Central memory CD8-positive, alpha-beta T cell (primary cell): ENCODE data around the gene FARS2.

ENCODE experiments used
- ATAC-seq: fragments of 150-1000 bp; cut with Tn5 transposase; replicated peaks from 2 replicates; pipeline ENCODE4 v1.10.0; 2022; ENCODE audit warnings: mild to moderate bottlenecking, moderate FRiP score, moderate number of reproducible peaks; ENCODE audit not compliant: poor library complexity, severe bottlenecking; ENCODE audit errors: extremely low read depth
- DNase-seq, 2 donors: peaks; one replicate each; pipeline ENCODE4 v3.0.0; 2021; ENCODE audit warnings: low spot score in 2 of 2
- H3K27ac Mint-ChIP-seq: one replicate; pipeline ENCODE4 v1.8.0; 2022; ENCODE audit warnings: low read depth, mild to moderate bottlenecking, moderate library complexity, mixed read lengths
- H3K27me3 Mint-ChIP-seq: one replicate; pipeline ENCODE4 v1.8.0; 2022; ENCODE audit warnings: mixed read lengths
- H3K36me3 Mint-ChIP-seq: one replicate; pipeline ENCODE4 v1.8.0; 2022; ENCODE audit warnings: mild to moderate bottlenecking, moderate library complexity, mixed read lengths; ENCODE audit not compliant: insufficient read depth
- H3K4me1 Mint-ChIP-seq: one replicate; pipeline ENCODE4 v1.8.0; 2022; ENCODE audit warnings: mixed read lengths
- H3K4me3 Mint-ChIP-seq: one replicate; pipeline ENCODE4 v1.8.0; 2022; ENCODE audit warnings: mild to moderate bottlenecking, moderate library complexity, mixed read lengths
- H3K9me3 Mint-ChIP-seq: one replicate; pipeline ENCODE4 v1.8.0; 2022; ENCODE audit warnings: mixed read lengths

Gene FARS2

DNA sequence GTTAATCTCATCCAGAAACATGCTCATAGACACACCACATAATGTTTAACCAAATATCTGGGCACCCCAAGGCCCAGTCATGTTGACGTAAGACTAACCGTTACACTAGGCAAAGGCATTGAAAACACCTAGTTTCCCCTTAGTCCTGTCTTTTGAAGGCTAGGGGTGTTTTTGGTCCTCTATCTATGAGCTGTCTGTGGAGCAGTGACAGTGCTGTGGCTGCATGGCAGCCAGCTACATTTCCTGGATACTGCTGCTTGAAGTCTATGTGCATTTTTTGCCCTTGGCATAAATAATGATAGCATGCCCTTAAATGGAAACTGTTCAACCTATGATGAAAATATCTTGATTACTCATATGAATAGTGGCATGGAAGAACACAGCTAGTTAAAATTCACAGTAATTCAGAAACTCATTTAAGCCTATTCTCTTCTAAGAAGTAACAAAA is 18.6 kb downstream of the FARS2 start:
- Mint-ChIP-seq H3K27ac (no peak overlapping the region), H3K4me1 (peaks cover 33% of the 10 kb centered on the region), H3K9me3 (no peaks in the 10 kb centered on the region), H3K4me3 (no peak overlapping the region), H3K27me3 (no peaks in the 10 kb centered on the region), H3K36me3 (no peaks in the 10 kb centered on the region)
- peak; percentile 56 for ATAC-seq
- no peak for DNase-seq

- DNase-seq (no peak), ATAC-seq (no peak)
- Mint-ChIP-seq H3K4me3 (no peak overlapping the region), H3K27me3 (no peaks in the 10 kb centered on the region), H3K4me1 (peaks cover 41% of the 10 kb centered on the region), H3K36me3 (no peaks in the 10 kb centered on the region), H3K9me3 (no peaks in the 10 kb centered on the region), H3K27ac (no peak overlapping the region)
These were observed 19.6 kb downstream of the FARS2 start for GRCh38 chr6:5280920-5281319.

DNA sequence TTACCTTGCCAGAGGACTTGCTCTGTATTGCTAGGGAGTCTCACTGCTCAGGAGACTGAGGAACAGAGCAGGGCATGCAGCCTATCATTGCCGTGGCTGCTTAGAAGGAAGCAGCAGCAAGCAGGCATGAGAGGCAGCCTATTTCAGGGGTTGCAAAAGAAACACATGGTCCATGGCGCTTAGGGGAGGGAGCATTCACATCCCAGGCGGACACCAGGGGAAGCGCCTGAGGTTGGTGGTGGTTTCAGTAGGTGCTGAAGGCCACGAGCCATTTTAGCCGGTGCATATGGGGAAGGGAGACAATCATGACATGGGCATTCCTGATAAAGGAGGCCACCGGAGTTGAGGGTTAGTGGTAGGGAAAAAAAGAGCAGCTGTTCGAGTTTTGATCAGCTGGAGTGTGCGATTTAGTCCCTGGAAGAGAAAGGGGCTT is 20.9 kb downstream of the FARS2 start:
- DNase-seq (no peak), ATAC-seq (no peak)
- Mint-ChIP-seq H3K4me1 (peaks cover 48% of the 10 kb centered on the region), H3K27ac (no peak overlapping the region), H3K27me3 (no peaks in the 10 kb centered on the region), H3K4me3 (no peak overlapping the region), H3K9me3 (no peaks in the 10 kb centered on the region), H3K36me3 (no peaks in the 10 kb centered on the region)

DNA sequence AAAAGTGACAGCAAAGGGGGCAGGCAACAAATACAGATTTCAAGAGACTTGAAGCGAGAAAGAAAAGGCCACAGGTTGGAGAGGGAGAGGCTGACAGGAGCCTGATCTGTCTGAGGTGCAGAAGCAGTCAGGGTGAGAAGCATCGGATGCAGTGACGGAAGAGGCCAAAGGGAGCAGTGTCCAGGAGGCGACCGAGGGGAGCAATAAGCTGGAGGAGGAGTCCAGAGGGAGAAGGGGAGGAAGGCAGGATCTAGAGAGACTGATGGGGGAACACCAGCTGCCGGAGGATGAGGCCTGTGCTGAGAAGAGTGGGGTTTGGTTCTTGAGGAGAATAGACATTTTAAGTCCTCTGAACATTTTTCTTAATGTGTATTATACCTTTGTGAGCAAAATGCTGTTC is 23.8 kb downstream of the FARS2 start:
- H3K27ac Mint-ChIP-seq: peak overlapping the region; percentile 18
- no peaks in the 10 kb centered on the region for H3K36me3 Mint-ChIP-seq
- no peak overlapping the region for H3K4me3 Mint-ChIP-seq
- H3K4me1 Mint-ChIP-seq: peaks cover 45% of the 10 kb centered on the region
- no peaks in the 10 kb centered on the region for H3K9me3 Mint-ChIP-seq
- no peak for ATAC-seq
- H3K27me3 Mint-ChIP-seq: no peaks in the 10 kb centered on the region
- DNase-seq: no peak

GRCh38 chr6:5285526-5285925 is 24.2 kb downstream of the FARS2 start:
- Mint-ChIP-seq H3K4me3 (no peak overlapping the region), H3K4me1 (peaks cover 41% of the 10 kb centered on the region), H3K9me3 (no peaks in the 10 kb centered on the region), H3K27ac (no peak overlapping the region), H3K27me3 (no peaks in the 10 kb centered on the region), H3K36me3 (no peaks in the 10 kb centered on the region)
- ATAC-seq: no peak
- no peak for DNase-seq

DNA sequence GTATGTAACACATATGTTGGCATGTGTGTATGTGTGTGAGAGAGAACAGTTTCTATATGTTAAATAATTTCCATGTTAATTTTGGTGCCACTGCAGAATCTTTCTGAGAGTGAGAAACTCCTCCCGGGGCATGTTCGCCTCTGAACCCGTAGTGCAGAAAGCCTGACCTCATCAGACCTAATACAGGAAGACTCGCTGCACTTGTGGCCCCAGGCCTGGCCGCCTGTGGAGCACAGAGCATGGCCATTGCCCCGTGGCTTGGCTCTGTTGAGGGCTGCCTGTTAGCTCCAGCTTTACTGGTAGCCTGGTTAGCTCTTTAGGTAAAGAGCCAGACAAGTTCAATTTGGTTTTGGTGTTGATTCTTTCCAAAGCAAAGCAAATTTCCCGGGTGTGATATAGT is 25.5 kb downstream of the FARS2 start:
- peaks cover 42% of the 10 kb centered on the region for H3K4me1 Mint-ChIP-seq
- no peaks in the 10 kb centered on the region for H3K9me3 Mint-ChIP-seq
- no peak overlapping the region for H3K4me3 Mint-ChIP-seq
- DNase-seq (no peak), ATAC-seq (no peak)
- H3K27me3 Mint-ChIP-seq: no peaks in the 10 kb centered on the region
- no peak overlapping the region for H3K27ac Mint-ChIP-seq
- no peaks in the 10 kb centered on the region for H3K36me3 Mint-ChIP-seq

DNA sequence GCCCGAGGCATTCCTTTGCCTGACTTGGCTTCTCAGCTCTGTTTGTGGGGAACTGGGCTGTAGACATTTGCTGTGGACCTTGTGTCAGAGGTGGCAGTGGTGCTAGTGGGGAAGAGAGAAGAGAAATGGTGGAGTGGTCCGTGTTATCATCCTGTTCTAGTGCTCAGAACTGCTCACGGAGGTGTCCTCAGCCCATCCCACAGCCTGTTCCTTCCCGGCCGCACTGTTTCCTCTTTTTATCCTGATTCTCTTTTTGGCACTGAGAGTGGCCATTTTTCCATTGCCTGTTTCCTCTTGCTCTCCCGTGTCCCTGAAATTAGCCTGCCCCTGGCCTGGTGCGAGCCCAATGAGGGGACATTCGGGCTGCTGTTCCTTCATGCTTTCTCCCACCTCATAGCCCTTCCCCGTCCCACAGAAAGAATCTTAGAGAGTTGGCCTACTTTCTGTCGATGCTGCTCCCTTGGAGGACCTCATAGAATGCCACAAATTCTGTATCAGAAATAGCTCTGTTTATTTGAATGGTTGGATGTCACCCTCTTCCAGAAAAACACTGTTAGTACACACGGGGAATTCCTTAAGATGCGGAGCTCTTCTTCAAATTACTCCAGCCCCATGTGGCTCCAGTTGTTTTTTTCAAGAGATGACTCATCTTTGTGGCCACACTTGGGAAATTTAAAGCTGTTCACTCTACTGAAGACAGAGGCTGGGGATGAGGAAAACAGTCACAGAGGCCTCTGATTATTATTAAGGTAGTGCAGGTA is 26.1 kb downstream of the FARS2 start:
- no peaks in the 10 kb centered on the region for H3K9me3 Mint-ChIP-seq
- H3K4me1 Mint-ChIP-seq: peaks cover 43% of the 10 kb centered on the region
- H3K27me3 Mint-ChIP-seq: no peaks in the 10 kb centered on the region
- no peak for DNase-seq
- H3K36me3 Mint-ChIP-seq: no peaks in the 10 kb centered on the region
- H3K4me3 Mint-ChIP-seq: no peak overlapping the region
- no peak overlapping the region for H3K27ac Mint-ChIP-seq
- ATAC-seq: no peak

- ATAC-seq (no peak), DNase-seq (no peak)
- no peaks in the 10 kb centered on the region for H3K27me3 Mint-ChIP-seq
- peaks cover 45% of the 10 kb centered on the region for H3K4me1 Mint-ChIP-seq
- no peak overlapping the region for H3K4me3 Mint-ChIP-seq
- no peak overlapping the region for H3K27ac Mint-ChIP-seq
- H3K9me3 Mint-ChIP-seq: no peaks in the 10 kb centered on the region
- H3K36me3 Mint-ChIP-seq: no peaks in the 10 kb centered on the region
These were observed 26.6 kb downstream of the FARS2 start for GRCh38 chr6:5287966-5288297.

DNA sequence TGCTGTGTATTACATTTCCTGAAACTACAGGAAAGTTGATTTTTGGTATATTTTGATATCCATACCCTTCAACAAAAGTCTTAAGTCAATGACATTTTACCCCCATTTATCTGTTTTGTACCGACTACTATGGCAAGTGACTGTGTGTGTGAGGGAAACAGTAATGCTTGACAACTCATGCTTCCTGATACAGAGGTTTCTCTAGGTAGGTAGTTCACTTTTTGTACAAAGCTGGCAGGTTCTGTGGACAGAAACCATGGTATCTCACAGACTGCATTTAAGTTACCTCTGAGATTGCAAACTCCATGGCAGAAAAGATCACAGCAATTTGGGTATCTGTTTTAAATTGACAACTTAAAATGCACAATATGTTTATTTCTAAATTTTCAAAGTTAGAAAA is 28.8 kb downstream of the FARS2 start:
- Mint-ChIP-seq H3K36me3 (no peaks in the 10 kb centered on the region), H3K4me3 (no peak overlapping the region), H3K4me1 (peaks cover 51% of the 10 kb centered on the region), H3K27me3 (no peaks in the 10 kb centered on the region), H3K27ac (no peak overlapping the region), H3K9me3 (no peaks in the 10 kb centered on the region)
- DNase-seq: no peak
- ATAC-seq: no peak

GRCh38 chr6:5290500-5290899 is 29.2 kb downstream of the FARS2 start:
- no peaks in the 10 kb centered on the region for H3K36me3 Mint-ChIP-seq
- peaks cover 49% of the 10 kb centered on the region for H3K4me1 Mint-ChIP-seq
- no peak overlapping the region for H3K4me3 Mint-ChIP-seq
- no peaks in the 10 kb centered on the region for H3K9me3 Mint-ChIP-seq
- ATAC-seq: no peak
- DNase-seq: no peak
- H3K27ac Mint-ChIP-seq: no peak overlapping the region
- no peaks in the 10 kb centered on the region for H3K27me3 Mint-ChIP-seq

DNA sequence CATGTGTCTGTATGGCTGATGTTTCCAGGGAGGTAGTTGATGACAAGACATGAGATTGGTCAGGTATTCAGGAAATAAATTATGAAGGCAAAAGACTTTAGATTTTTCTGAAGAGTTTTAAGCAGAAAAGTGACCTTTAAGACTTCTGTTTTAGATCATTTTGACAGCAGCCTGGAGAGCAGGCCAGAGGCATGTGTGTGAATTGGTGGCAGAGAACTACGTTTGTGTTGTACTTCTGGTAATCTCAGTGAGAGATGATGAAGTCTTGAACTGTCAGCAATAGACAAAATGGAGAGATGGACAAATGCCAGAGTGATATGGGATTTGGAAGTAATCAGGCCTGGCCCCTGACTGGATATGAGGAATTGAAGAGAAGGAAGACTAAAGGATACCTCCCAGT is 30.8 kb downstream of the FARS2 start:
- peaks cover 43% of the 10 kb centered on the region for H3K4me1 Mint-ChIP-seq
- peaks cover 2% of the 10 kb centered on the region for H3K36me3 Mint-ChIP-seq
- H3K9me3 Mint-ChIP-seq: no peaks in the 10 kb centered on the region
- no peak for ATAC-seq
- no peak for DNase-seq
- no peak overlapping the region for H3K4me3 Mint-ChIP-seq
- H3K27ac Mint-ChIP-seq: no peak overlapping the region
- H3K27me3 Mint-ChIP-seq: no peaks in the 10 kb centered on the region

- Mint-ChIP-seq H3K27me3 (no peaks in the 10 kb centered on the region), H3K4me1 (peaks cover 31% of the 10 kb centered on the region), H3K9me3 (no peaks in the 10 kb centered on the region), H3K4me3 (no peak overlapping the region), H3K27ac (peak overlapping the region; percentile 4), H3K36me3 (peaks cover 2% of the 10 kb centered on the region)
- DNase-seq: no peak
- no peak for ATAC-seq
These were observed 32.4 kb downstream of the FARS2 start for GRCh38 chr6:5293692-5294091.

DNA sequence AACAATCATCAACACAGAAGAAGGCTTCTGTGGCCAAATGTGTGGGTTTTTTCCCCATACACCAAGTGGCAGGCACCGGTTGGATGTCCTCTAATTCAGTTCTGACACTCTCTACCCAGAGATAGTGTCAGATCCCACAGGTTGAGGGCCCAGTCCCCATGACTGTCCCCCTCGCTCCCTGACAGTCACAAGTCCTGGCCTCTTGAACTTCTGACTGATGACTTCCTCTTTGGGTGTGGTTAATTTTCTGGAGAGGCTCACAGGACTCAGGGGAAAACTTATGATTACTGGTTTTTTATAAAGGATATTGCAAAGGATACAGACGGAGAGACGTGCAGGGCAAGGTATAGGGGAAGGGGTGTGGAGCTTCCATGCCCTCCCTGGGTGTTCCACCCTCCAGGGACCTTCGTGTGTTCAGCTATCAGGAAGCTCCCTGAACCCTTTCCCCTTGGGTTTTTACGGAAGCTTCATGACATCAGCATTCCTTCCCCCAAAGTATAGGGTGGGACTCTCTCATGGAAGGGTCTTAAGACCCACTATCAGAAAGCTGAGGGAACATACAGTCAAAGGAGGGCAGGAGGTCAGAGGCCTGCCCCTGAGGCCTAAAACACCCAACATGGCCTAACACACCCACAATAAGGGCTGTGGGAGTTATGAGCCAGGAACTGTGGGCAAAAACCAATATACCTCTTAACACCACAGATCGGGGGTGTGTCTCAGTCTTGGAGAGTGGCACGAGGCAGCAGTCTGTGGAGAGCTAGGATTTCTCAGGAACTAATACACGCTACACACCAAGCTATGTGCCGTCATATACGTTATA is 33.3 kb downstream of the FARS2 start:
- H3K27me3 Mint-ChIP-seq: no peaks in the 10 kb centered on the region
- peak overlapping the region; percentile 4 for H3K27ac Mint-ChIP-seq
- DNase-seq (no peak), ATAC-seq (no peak)
- peaks cover 31% of the 10 kb centered on the region for H3K4me1 Mint-ChIP-seq
- peaks cover 2% of the 10 kb centered on the region for H3K36me3 Mint-ChIP-seq
- H3K4me3 Mint-ChIP-seq: no peak overlapping the region
- H3K9me3 Mint-ChIP-seq: no peaks in the 10 kb centered on the region
